SK-N-SH (cell line): ENCODE measurements around the gene CCDC78. TPM values are rescaled to one million over a fixed set of nuclear protein-coding genes. Genes with fewer than 3 reads are reported as not detected.

Experiments
- CTCF ChIA-PET: fragments of 300-600, 350-600 bp; formaldehyde crosslinking; extraction: SDS; loops from one replicate; lab custom pipeline; 2021; lab: Yijun Ruan, JAX
- POLR2A ChIA-PET: fragments of 350-600 bp; sonication (Branson Sonifier 250); formaldehyde crosslinking; extraction: SDS; loops from one replicate; lab custom pipeline; 2020; ENCODE audit warnings: antibody characterized with exemption, inconsistent platforms; lab: Yijun Ruan, JAX
- DNase-seq: peaks from one replicate; pipeline ENCODE4 v3.0.0; 2012
- H2AFZ ChIP-seq: fragments of 200-600 bp; sonication (generic); 2 replicates; pipeline ENCODE4 v1.8.1; 2016; ENCODE audit warnings: antibody characterized with exemption, mild to moderate bottlenecking, low read depth
- H3F3A ChIP-seq: fragments of 200-600 bp; sonication (generic); replicated peaks from 2 replicates; pipeline ENCODE3; 2016; ENCODE audit warnings: antibody characterized with exemption, mild to moderate bottlenecking; ENCODE audit not compliant: insufficient read depth
- H3K27ac ChIP-seq, 2 experiments: fragments of 200-500 bp in 1 of 2; fragments of 200-600 bp in 1 of 2; sonication (Bioruptor generic) in 1 of 2; sonication (generic), shearing (Covaris generic) in 1 of 2; 2 replicates each; pipeline versions ENCODE4 v1.5.1 to v1.6.1; 2014 to 2016; ENCODE audit warnings: low read depth in 2 of 2, inconsistent platforms in 1 of 2, low read length in 1 of 2, mild to moderate bottlenecking in 1 of 2, mixed read lengths in 1 of 2
- H3K27me3 ChIP-seq: fragments of 200-600 bp; sonication (generic), shearing (Covaris generic); 2 replicates; pipeline ENCODE4 v1.6.1; 2016; ENCODE audit warnings: mixed run types; ENCODE audit not compliant: insufficient read depth
- H3K36me3 ChIP-seq, 2 experiments: fragments of 200-500 bp in 1 of 2; fragments of 200-600 bp in 1 of 2; sonication (Bioruptor generic) in 1 of 2; sonication (generic) in 1 of 2; replicated peaks in 1 of 2; 2 replicates each; pipeline versions ENCODE3 to v1.5.1; 2014 to 2016; ENCODE audit warnings: low read length in 1 of 2, mild to moderate bottlenecking in 1 of 2; ENCODE audit not compliant: insufficient read depth in 2 of 2, control insufficient read depth in 1 of 2
- H3K4me1 ChIP-seq, 2 experiments: fragments of 200-500 bp in 1 of 2; fragments of 200-600 bp in 1 of 2; sonication (Bioruptor generic) in 1 of 2; sonication (generic), shearing (Covaris generic) in 1 of 2; 2 replicates each; pipeline versions ENCODE4 v1.5.1 to v1.6.1; 2014 to 2016; ENCODE audit warnings: low read depth in 1 of 2, low read length in 1 of 2, mixed run types in 1 of 2; ENCODE audit not compliant: insufficient read depth in 2 of 2, control insufficient read depth in 1 of 2
- H3K4me2 ChIP-seq: fragments of 200-600 bp; sonication (generic), shearing (Covaris generic); 2 replicates; pipeline ENCODE4 v1.6.1; 2017; ENCODE audit warnings: mixed run types
- H3K4me3 ChIP-seq, 2 experiments: fragments of 200-500 bp in 1 of 2; fragments of 200-600 bp in 1 of 2; sonication (Bioruptor generic) in 1 of 2; sonication (generic), shearing (Covaris generic) in 1 of 2; 2 replicates each; pipeline versions ENCODE4 v1.5.1 to v1.8.1; 2014 to 2016; ENCODE audit warnings: low read depth in 2 of 2, inconsistent platforms in 1 of 2, low read length in 1 of 2, mild to moderate bottlenecking in 1 of 2, mixed read lengths in 1 of 2, moderate library complexity in 1 of 2
- H3K79me2 ChIP-seq: fragments of 200-600 bp; sonication (generic); 2 replicates; pipeline ENCODE4 v1.8.1; 2017; ENCODE audit warnings: mild to moderate bottlenecking; ENCODE audit not compliant: insufficient read depth
- H3K9ac ChIP-seq: fragments of 200-600 bp; sonication (generic); 2 replicates; pipeline ENCODE4 v1.6.1; 2017; ENCODE audit warnings: mixed run types
- H3K9me2 ChIP-seq: fragments of 200-600 bp; sonication (generic); 2 replicates; pipeline ENCODE4 v1.6.1; 2017; ENCODE audit warnings: mixed run types
- H3K9me3 ChIP-seq: fragments of 200-600 bp; sonication (generic); 2 replicates; pipeline ENCODE4 v1.6.1; 2017; ENCODE audit warnings: mixed run types, mild to moderate bottlenecking, moderate library complexity
- H4K20me1 ChIP-seq: fragments of 200-600 bp; sonication (generic); 2 replicates; pipeline ENCODE4 v1.6.1; 2017; ENCODE audit warnings: mild to moderate bottlenecking, mixed run types; ENCODE audit not compliant: insufficient read depth
- CHD2 ChIP-seq: fragments of 150-350 bp; IDR thresholded peaks from 2 replicates; pipeline ENCODE4 v1.6.1; 2018; ENCODE audit warnings: low read length; ENCODE audit not compliant: partially characterized antibody
- ELF1 ChIP-seq: IDR thresholded peaks from 2 replicates; pipeline ENCODE4 v1.4.0; 2012
- EP300 ChIP-seq, 2 experiments: IDR thresholded peaks; 2 replicates each; pipeline versions ENCODE4 v1.4.0 to v1.6.1; 2012; ENCODE audit warnings: borderline replicate concordance in 1 of 2, low read depth in 1 of 2, low read length in 1 of 2
- FOXM1 ChIP-seq: IDR thresholded peaks from 2 replicates; pipeline ENCODE4 v1.4.0; 2012; ENCODE audit warnings: low read depth, mild to moderate bottlenecking
- JUND ChIP-seq: IDR thresholded peaks from 2 replicates; pipeline ENCODE4 v1.4.0; 2012
- NFIC ChIP-seq: IDR thresholded peaks from 2 replicates; pipeline ENCODE4 v1.4.0; 2012; ENCODE audit warnings: borderline replicate concordance
- NRF1 ChIP-seq: IDR thresholded peaks from 2 replicates; pipeline ENCODE4 v1.6.1; 2012; ENCODE audit warnings: low read depth, mild to moderate bottlenecking, low read length
- POLR2AphosphoS5 ChIP-seq: IDR thresholded peaks from 2 replicates; pipeline ENCODE4 v1.6.1; 2012; ENCODE audit warnings: low read depth, low read length
- RCOR1 ChIP-seq: fragments of 150-350 bp; IDR thresholded peaks from 2 replicates; pipeline ENCODE4 v1.6.1; 2017; ENCODE audit warnings: antibody characterized with exemption, low read length
- RFX5 ChIP-seq: IDR thresholded peaks from 2 replicates; pipeline ENCODE4 v1.6.1; 2012; ENCODE audit warnings: mild to moderate bottlenecking, improper control_type of control experiment, low read length
- TCF12 ChIP-seq: IDR thresholded peaks from 2 replicates; pipeline ENCODE4 v1.4.0; 2012
- TEAD4 ChIP-seq: IDR thresholded peaks from 2 replicates; pipeline ENCODE4 v1.4.0; 2012; ENCODE audit warnings: mild to moderate bottlenecking, borderline replicate concordance; ENCODE audit not compliant: insufficient read depth
- WGBS: methylation state at CpG from one replicate; pipeline ENCODE4 v1.1.6; 2017; ENCODE audit warnings: low lambda C conversion rate; 5-methylcytosine and 5-hydroxymethylcytosine counted together
- polyA plus RNA-seq, 3 experiments: library from polyadenylated mRNA; depleted of rRNA; stranded (reverse); fragments of >200 nt; gene quantifications; 2 replicates each; pipeline ENCODE4 v1.2.3, GENCODE V29; 2012
- TF ChIP-seq, protein P1 (sequence below): fragments of 150-350 bp; IDR thresholded peaks from 2 replicates; pipeline ENCODE4 v1.6.1; 2016; ENCODE audit warnings: mild to moderate bottlenecking, low read depth, low read length

CCDC78 gene
- polyA plus RNA-seq, 1 of the 3 experiments (the other 2 are of a cell fraction), result 15.4 TPM

- TF ChIP-seq, protein P1, sequence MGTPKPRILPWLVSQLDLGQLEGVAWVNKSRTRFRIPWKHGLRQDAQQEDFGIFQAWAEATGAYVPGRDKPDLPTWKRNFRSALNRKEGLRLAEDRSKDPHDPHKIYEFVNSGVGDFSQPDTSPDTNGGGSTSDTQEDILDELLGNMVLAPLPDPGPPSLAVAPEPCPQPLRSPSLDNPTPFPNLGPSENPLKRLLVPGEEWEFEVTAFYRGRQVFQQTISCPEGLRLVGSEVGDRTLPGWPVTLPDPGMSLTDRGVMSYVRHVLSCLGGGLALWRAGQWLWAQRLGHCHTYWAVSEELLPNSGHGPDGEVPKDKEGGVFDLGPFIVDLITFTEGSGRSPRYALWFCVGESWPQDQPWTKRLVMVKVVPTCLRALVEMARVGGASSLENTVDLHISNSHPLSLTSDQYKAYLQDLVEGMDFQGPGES, result no peak
- no peak for TF ChIP-seq POLR2AphosphoS5
These were observed 44.4 kb downstream of the CCDC78 start (continued) for GRCh38 chr16:681746-682427.

- Histone ChIP-seq H3K9me3 (no peaks in the 10 kb centered on the region), H4K20me1 (peaks cover 23% of the 10 kb centered on the region), H3K79me2 (peaks cover 37% of the 10 kb centered on the region), H3K9me2 (no peaks in the 10 kb centered on the region), H3F3A (peaks cover 10% of the 10 kb centered on the region), H3K9ac (peak overlapping the region; percentile 80), H3K4me1 (peaks cover 8 to 56% of the 10 kb centered on the region in 2 experiments; a peak in 2 of 4 replicates), H3K27ac (peak overlapping the region; percentile 86 to 98; a peak in 3 of 4 replicates), H3K4me3 (peak overlapping the region; percentile 78 to 96), H3K27me3 (no peaks in the 10 kb centered on the region), H2AFZ (no peak overlapping the region), H3K4me2 (peak overlapping the region; percentile 90), H3K36me3 (peaks cover 13 to 30% of the 10 kb centered on the region in 2 experiments)
- ChIA-PET CTCF (interaction anchor here (0.8 to 3.8 kb wide), 8 partner anchors 8 to 92 kb away, joined by 3 to 20 read pairs (median 7); partner anchors contain the start of genes ANTKMT, METRN, RHOT2 and WDR24), POLR2A (interaction anchor here (0.9 to 2.2 kb wide), 6 partner anchors 8 to 39 kb away, joined by 3 to 12 read pairs (median 4); partner anchors contain the start of genes RHOT2, WDR24 and WDR90)
- no peak for DNase-seq
- TF ChIP-seq, protein P1, result no peak
- peak; percentile 22 for TF ChIP-seq POLR2AphosphoS5
- WGBS, result 42% methylated on average over 42 of the region's 44 CpGs
These were observed 45.1 kb downstream of the CCDC78 start for GRCh38 chr16:680967-681745.

GRCh38 chr16:680625-680945 lies 45.7 kb downstream of the CCDC78 start:
- DNase-seq, result no peak
- no peak overlapping the region for H2AFZ ChIP-seq
- H3K79me2 ChIP-seq, result peaks cover 37% of the 10 kb centered on the region
- no peaks in the 10 kb centered on the region for H3K27me3 ChIP-seq
- peak overlapping the region; percentile 78 to 96 for H3K4me3 ChIP-seq
- peaks cover 10% of the 10 kb centered on the region for H3F3A ChIP-seq
- TF ChIP-seq JUND (no peak), POLR2AphosphoS5 (no peak), ELF1 (no peak), TEAD4 (no peak), TCF12 (no peak), FOXM1 (no peak), CHD2 (no peak), NRF1 (no peak), EP300 (IDR thresholded peaks at IDR 0.05; ENCODE audit: borderline replicate concordance in 1 of 2, low read depth in 1 of 2, low read length in 1 of 2) (no peak), RFX5 (no peak), NFIC (no peak), RCOR1 (no peak)
- TF ChIP-seq, protein P1, result no peak
- peaks cover 8 to 51% of the 10 kb centered on the region in 2 experiments; a peak in 2 of 4 replicates for H3K4me1 ChIP-seq
- H3K9me3 ChIP-seq, result no peaks in the 10 kb centered on the region
- WGBS, result 33% methylated on average over 1 of the region's 38 CpGs
- CTCF ChIA-PET, result interaction anchor here (0.8 to 3.8 kb wide), 9 partner anchors 9 to 92 kb away, joined by 3 to 20 read pairs (median 4); partner anchors contain the start of genes ANTKMT, METRN, RHOT2 and WDR24
- peaks cover 23% of the 10 kb centered on the region for H4K20me1 ChIP-seq
- H3K27ac ChIP-seq, result peak overlapping the region; percentile 86 to 98; a peak in 3 of 4 replicates
- H3K4me2 ChIP-seq, result peak overlapping the region; percentile 90
- POLR2A ChIA-PET, result interaction anchor here (0.9 to 2.2 kb wide), 5 partner anchors 9 to 40 kb away, joined by 3 to 12 read pairs (median 4); partner anchors contain the start of genes RHOT2, WDR24 and WDR90
- no peaks in the 10 kb centered on the region for H3K9me2 ChIP-seq
- peak overlapping the region; percentile 80 for H3K9ac ChIP-seq
- peaks cover 13 to 30% of the 10 kb centered on the region in 2 experiments for H3K36me3 ChIP-seq
